ENCODE data around the gene MRPL50.

MRPL50 gene

DNA sequence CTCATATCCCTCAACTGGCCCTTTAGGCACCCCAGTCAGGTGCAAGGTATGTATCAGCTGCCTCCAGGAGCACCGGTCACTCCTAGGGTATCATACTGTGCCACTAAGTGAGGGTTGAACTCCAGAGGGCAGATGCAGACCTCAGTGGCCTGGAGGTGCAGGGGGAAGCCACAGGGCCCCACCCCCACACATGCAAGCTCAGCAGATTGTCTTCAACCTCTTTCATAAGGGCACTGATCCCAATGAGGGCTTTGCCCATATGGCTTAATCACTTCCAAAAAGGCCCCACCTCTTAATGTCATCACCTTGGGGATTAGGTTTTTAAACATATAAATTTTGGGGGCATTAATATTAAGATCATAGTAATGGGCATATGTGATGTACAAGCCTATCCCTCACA lies 41.8 kb downstream of the MRPL50 start:
- no peaks in the 10 kb centered on the region for H3K36me3 ChIP-seq (ENCODE audit: insufficient read depth)
- H3K4me3 ChIP-seq (IDR thresholded peaks at IDR 0.05; ENCODE audit: insufficient read depth, low read depth, low read length), result no peak overlapping the region
- H2AFZ ChIP-seq (ENCODE audit: low read depth), result no peak overlapping the region
- no peaks in the 10 kb centered on the region for H3K4me1 ChIP-seq (ENCODE audit: low read depth, poor library complexity, severe bottlenecking)
- H3K9ac ChIP-seq, result no peak overlapping the region
- no peak overlapping the region for H3K27ac ChIP-seq
- H3K79me2 ChIP-seq (ENCODE audit: insufficient read depth, low read depth), result no peaks in the 10 kb centered on the region
- H3K27me3 ChIP-seq (ENCODE audit: insufficient read depth, low read depth), result no peaks in the 10 kb centered on the region
- TF ChIP-seq, protein P1, sequence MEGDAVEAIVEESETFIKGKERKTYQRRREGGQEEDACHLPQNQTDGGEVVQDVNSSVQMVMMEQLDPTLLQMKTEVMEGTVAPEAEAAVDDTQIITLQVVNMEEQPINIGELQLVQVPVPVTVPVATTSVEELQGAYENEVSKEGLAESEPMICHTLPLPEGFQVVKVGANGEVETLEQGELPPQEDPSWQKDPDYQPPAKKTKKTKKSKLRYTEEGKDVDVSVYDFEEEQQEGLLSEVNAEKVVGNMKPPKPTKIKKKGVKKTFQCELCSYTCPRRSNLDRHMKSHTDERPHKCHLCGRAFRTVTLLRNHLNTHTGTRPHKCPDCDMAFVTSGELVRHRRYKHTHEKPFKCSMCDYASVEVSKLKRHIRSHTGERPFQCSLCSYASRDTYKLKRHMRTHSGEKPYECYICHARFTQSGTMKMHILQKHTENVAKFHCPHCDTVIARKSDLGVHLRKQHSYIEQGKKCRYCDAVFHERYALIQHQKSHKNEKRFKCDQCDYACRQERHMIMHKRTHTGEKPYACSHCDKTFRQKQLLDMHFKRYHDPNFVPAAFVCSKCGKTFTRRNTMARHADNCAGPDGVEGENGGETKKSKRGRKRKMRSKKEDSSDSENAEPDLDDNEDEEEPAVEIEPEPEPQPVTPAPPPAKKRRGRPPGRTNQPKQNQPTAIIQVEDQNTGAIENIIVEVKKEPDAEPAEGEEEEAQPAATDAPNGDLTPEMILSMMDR (conservative IDR thresholded peaks at IDR 0.05; ENCODE audit: low read depth, low read length), result no peak
- H3K4me2 ChIP-seq, result no peak overlapping the region
- no peaks in the 10 kb centered on the region for H4K20me1 ChIP-seq (ENCODE audit: insufficient read depth)

- H3K27ac ChIP-seq, result no peak overlapping the region
- TF ChIP-seq, protein P1 (conservative IDR thresholded peaks at IDR 0.05; ENCODE audit: low read depth, low read length), result no peak
Observed at GRCh38 chr9:101354765-101355708, 43.4 kb downstream of the MRPL50 start.

DNA sequence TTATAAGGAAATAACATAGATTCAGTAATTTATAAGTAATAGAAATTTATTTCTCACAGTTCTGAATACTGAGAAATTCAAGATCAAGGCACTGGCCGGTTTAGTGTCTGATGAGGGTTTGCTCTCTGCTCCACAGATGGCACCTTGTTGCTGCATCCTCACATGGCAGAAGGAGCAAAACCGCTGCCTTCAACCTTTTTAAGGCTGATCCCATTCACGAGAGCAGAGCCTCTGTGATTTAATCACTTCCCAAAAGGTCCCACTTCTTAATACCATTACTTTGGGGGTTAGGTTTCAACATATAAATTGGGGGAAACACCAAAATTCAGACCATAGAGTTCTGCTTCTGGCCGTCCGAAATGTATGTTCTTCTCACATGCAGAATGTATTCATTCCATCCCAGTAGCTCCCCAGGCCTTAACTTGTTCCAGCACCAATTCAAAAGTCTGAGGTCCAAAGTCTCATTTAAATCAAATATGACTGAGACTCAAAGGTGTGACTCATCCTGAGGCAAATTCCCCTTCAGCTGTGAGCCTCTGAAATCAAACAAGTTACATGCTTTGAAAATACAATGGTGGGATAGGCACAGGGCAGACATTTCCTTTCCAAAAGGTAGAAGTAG lies 44.2 kb downstream of the MRPL50 start:
- no peak overlapping the region for H3K9ac ChIP-seq
- no peak overlapping the region for H3K4me3 ChIP-seq (IDR thresholded peaks at IDR 0.05; ENCODE audit: insufficient read depth, low read depth, low read length)

More at GRCh38 chr9:101354765-101355708, 43.4 kb downstream of the MRPL50 start:
- H3K4me1 ChIP-seq (ENCODE audit: low read depth, poor library complexity, severe bottlenecking), result no peaks in the 10 kb centered on the region
- H4K20me1 ChIP-seq (ENCODE audit: insufficient read depth), result no peaks in the 10 kb centered on the region
- no peak overlapping the region for H3K4me2 ChIP-seq
- H3K27me3 ChIP-seq (ENCODE audit: insufficient read depth, low read depth), result no peaks in the 10 kb centered on the region
- no peaks in the 10 kb centered on the region for H3K79me2 ChIP-seq (ENCODE audit: insufficient read depth, low read depth)
- H2AFZ ChIP-seq (ENCODE audit: low read depth), result no peak overlapping the region
- no peak overlapping the region for H3K4me3 ChIP-seq (IDR thresholded peaks at IDR 0.05; ENCODE audit: insufficient read depth, low read depth, low read length)
- no peaks in the 10 kb centered on the region for H3K36me3 ChIP-seq (ENCODE audit: insufficient read depth)
- H3K9ac ChIP-seq, result no peak overlapping the region

DNA sequence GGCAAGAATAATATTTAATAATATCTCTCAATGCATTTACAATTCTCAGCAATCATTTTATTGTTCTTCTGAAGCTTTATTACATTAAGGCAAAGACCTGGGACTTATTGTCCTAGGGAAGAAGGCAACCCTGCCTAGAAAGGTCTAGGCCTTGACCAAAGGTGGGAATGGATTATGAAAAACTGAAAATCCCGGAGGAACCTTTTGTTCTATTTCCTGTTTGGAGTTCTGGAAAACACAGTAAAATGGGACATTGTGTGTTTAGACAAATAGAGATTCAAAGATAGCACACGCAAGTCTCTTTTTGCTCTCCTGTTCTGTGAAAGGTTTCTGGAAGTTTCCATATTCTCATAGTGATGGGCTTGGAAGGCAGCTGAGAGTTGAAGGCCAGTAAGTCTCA lies 44.7 kb downstream of the MRPL50 start:
- TF ChIP-seq, protein P1 (conservative IDR thresholded peaks at IDR 0.05; ENCODE audit: low read depth, low read length), result no peak
- Histone ChIP-seq H3K27ac (no peak overlapping the region), H3K9ac (no peak overlapping the region), H3K4me2 (no peak overlapping the region), H3K4me1 (ENCODE audit: low read depth, poor library complexity, severe bottlenecking) (no peaks in the 10 kb centered on the region), H3K36me3 (ENCODE audit: insufficient read depth) (no peaks in the 10 kb centered on the region), H3K4me3 (IDR thresholded peaks at IDR 0.05; ENCODE audit: insufficient read depth, low read depth, low read length) (no peak overlapping the region), H2AFZ (ENCODE audit: low read depth) (no peak overlapping the region), H3K79me2 (ENCODE audit: insufficient read depth, low read depth) (no peaks in the 10 kb centered on the region), H3K27me3 (ENCODE audit: insufficient read depth, low read depth) (no peaks in the 10 kb centered on the region), H4K20me1 (ENCODE audit: insufficient read depth) (no peaks in the 10 kb centered on the region)

More for the DNA sequence above, 44.2 kb downstream of the MRPL50 start:
- TF ChIP-seq, protein P1 (conservative IDR thresholded peaks at IDR 0.05; ENCODE audit: low read depth, low read length), result no peak
- H4K20me1 ChIP-seq (ENCODE audit: insufficient read depth), result no peaks in the 10 kb centered on the region
- no peaks in the 10 kb centered on the region for H3K36me3 ChIP-seq (ENCODE audit: insufficient read depth)
- H3K4me1 ChIP-seq (ENCODE audit: low read depth, poor library complexity, severe bottlenecking), result no peaks in the 10 kb centered on the region
- H3K79me2 ChIP-seq (ENCODE audit: insufficient read depth, low read depth), result no peaks in the 10 kb centered on the region
- no peak overlapping the region for H3K4me2 ChIP-seq
- H3K27me3 ChIP-seq (ENCODE audit: insufficient read depth, low read depth), result no peaks in the 10 kb centered on the region
- no peak overlapping the region for H2AFZ ChIP-seq (ENCODE audit: low read depth)
- H3K27ac ChIP-seq, result no peak overlapping the region

Measured in KMS-11 (cell line).